HCT116 (cell line): Measurements from ENCODE around the gene TPGS1. TPM values are rescaled to one million over a fixed set of nuclear protein-coding genes. Genes with fewer than 3 reads are reported as not detected.

Experiments used
- ATAC-seq: fragments of 200-7000 bp; cut with Tn5 transposase; 2 replicates; pipeline ENCODE4 v1.9.1; 2020; ENCODE audit warnings: mild to moderate bottlenecking, moderate library complexity
- BruUV-seq: library from RNA; stranded (reverse); fragments of 400-500 nt; replicated peaks from 2 replicates; lab custom pipeline; 2021; lab: Mats Ljungman, UMichigan
- CTCF ChIA-PET: fragments of 300-600 bp; sonication (Branson Sonifier 250); formaldehyde crosslinking; loops from one replicate; lab custom pipeline; 2021; ENCODE audit warnings: antibody characterized with exemption; lab: Charles Lee
- POLR2A ChIA-PET: fragments of 300-600, 350-600 bp; sonication (Branson Sonifier 250); formaldehyde crosslinking; loops from one replicate; lab custom pipeline; 2021; ENCODE audit warnings: antibody characterized with exemption; lab: Charles Lee
- RAD21 ChIA-PET, 2 experiments: fragments of 300-600 bp; sonication (Branson Sonifier 250); formaldehyde crosslinking; loops; one replicate each; lab custom pipeline; 2023; ENCODE audit warnings: low total read pairs in 2 of 2; ENCODE audit not compliant: uncharacterized antibody in 2 of 2, unreplicated experiment in 2 of 2, low non-redundant PET in 1 of 2; lab: Charles Lee
- DNase-seq: peaks from one replicate; pipeline ENCODE4 v3.0.0-alpha.2; 2010; ENCODE audit warnings: low read depth, low spot score
- H2AFZ ChIP-seq: fragments of 200-600 bp; shearing (Covaris generic), sonication (generic); 2 replicates; pipeline ENCODE4 v1.6.1; 2017; ENCODE audit warnings: low read depth, mixed run types, mixed read lengths, antibody characterized with exemption, low read length; ENCODE audit not compliant: poor library complexity, severe bottlenecking
- H3K27ac ChIP-seq: 2 replicates; pipeline ENCODE4 v1.5.1; 2012; ENCODE audit warnings: low read depth, low read length
- H3K27me3 ChIP-seq: fragments of 200-600 bp; sonication (generic); 2 replicates; pipeline ENCODE4 v1.6.1; 2016; ENCODE audit warnings: mixed run types, low read length, mixed read lengths; ENCODE audit not compliant: insufficient read depth
- H3K36me3 ChIP-seq, 2 experiments: fragments of 200-500 bp in 1 of 2; fragments of 200-600 bp in 1 of 2; sonication (Bioruptor generic) in 1 of 2; sonication (generic) in 1 of 2; 2 replicates each; pipeline versions ENCODE4 v1.5.1 to v1.6.1; 2014 to 2016; ENCODE audit warnings: low read length in 2 of 2, inconsistent platforms in 1 of 2, mixed read lengths in 1 of 2, mixed run types in 1 of 2; ENCODE audit not compliant: insufficient read depth in 2 of 2, control insufficient read depth in 1 of 2
- H3K4me1 ChIP-seq, 2 experiments: fragments of 200-600 bp in 1 of 2; sonication (generic) in 1 of 2; 2 replicates each; pipeline versions ENCODE4 v1.5.1 to v1.6.1; 2012 to 2017; ENCODE audit warnings: low read length in 2 of 2, inconsistent platforms in 1 of 2, mild to moderate bottlenecking in 1 of 2, mixed read lengths in 1 of 2, mixed run types in 1 of 2, moderate library complexity in 1 of 2; ENCODE audit not compliant: insufficient read depth in 2 of 2, control insufficient read depth in 1 of 2
- H3K4me2 ChIP-seq: fragments of 200-600 bp; sonication (generic); 2 replicates; pipeline ENCODE4 v1.6.1; 2017; ENCODE audit warnings: mixed run types, low read length, mixed read lengths
- H3K4me3 ChIP-seq, 2 experiments: fragments of 200-600 bp in 1 of 2; sonication (generic) in 1 of 2; replicated peaks in 1 of 2; 2 replicates each; pipeline ENCODE4 v1.5.1; 2011 to 2016; ENCODE audit warnings: low read length in 2 of 2, control low read depth in 1 of 2, low read depth in 1 of 2, mild to moderate bottlenecking in 1 of 2, mixed read lengths in 1 of 2, mixed run types in 1 of 2
- H3K79me2 ChIP-seq: fragments of 200-600 bp; sonication (generic); 2 replicates; pipeline ENCODE4 v1.6.1; 2017; ENCODE audit warnings: mild to moderate bottlenecking, mixed run types, low read length, moderate library complexity, mixed read lengths; ENCODE audit not compliant: insufficient read depth
- H3K9ac ChIP-seq: fragments of 200-600 bp; sonication (generic); 2 replicates; pipeline ENCODE4 v1.6.1; 2016; ENCODE audit warnings: low read length, mixed read lengths
- H3K9me2 ChIP-seq: fragments of 200-600 bp; sonication (generic), shearing (Covaris generic); 2 replicates; pipeline ENCODE4 v1.6.1; 2017; ENCODE audit warnings: mixed run types, mild to moderate bottlenecking, moderate library complexity; ENCODE audit not compliant: insufficient read depth
- H3K9me3 ChIP-seq, 2 experiments: fragments of 200-500 bp in 1 of 2; fragments of 200-600 bp in 1 of 2; sonication (Bioruptor generic) in 1 of 2; sonication (generic) in 1 of 2; 2 replicates each; pipeline ENCODE4 v1.6.1; 2014 to 2017; ENCODE audit warnings: low read length in 2 of 2, mixed read lengths in 2 of 2, inconsistent platforms in 1 of 2, low read depth in 1 of 2, mild to moderate bottlenecking in 1 of 2, mixed run types in 1 of 2, moderate library complexity in 1 of 2; ENCODE audit not compliant: control insufficient read depth in 1 of 2, insufficient read depth in 1 of 2
- H4K20me1 ChIP-seq: fragments of 200-600 bp; sonication (generic), shearing (Covaris generic); 2 replicates; pipeline ENCODE4 v1.6.1; 2017; ENCODE audit warnings: mixed run types, mild to moderate bottlenecking, moderate library complexity; ENCODE audit not compliant: insufficient read depth
- CEBPB ChIP-seq: IDR thresholded peaks from 2 replicates; pipeline ENCODE4 v1.6.1; 2012; ENCODE audit warnings: low read depth
- REST ChIP-seq: IDR thresholded peaks from 2 replicates; pipeline ENCODE4 v1.6.1; 2012; ENCODE audit warnings: low read depth
- SRF ChIP-seq: IDR thresholded peaks from 2 replicates; pipeline ENCODE4 v1.6.1; 2012; ENCODE audit warnings: low read depth
- YY1 ChIP-seq: IDR thresholded peaks from 2 replicates; pipeline ENCODE4 v1.6.1; 2011; ENCODE audit warnings: low read length, low read depth, moderate library complexity, mild to moderate bottlenecking; ENCODE audit not compliant: insufficient replicate concordance; ENCODE audit errors: extremely low read depth
- intact Hi-C: fragments of 100-400 bp; cut with micrococcal nuclease; formaldehyde crosslinking; loops from 2 replicates; pipeline ENCODE4 v1.10.0; 2022
- total RNA-seq: library from RNA; stranded (reverse); gene quantifications from one replicate; pipeline ENCODE4 v1.2.1, GENCODE V29; 2021; ENCODE audit not compliant: unreplicated experiment

The TPGS1 gene
- total RNA-seq, 1 experiment from 2014 or later: 19.1 TPM

- H3K4me3 ChIP-seq: no peak overlapping the region
These were observed 40.8 kb downstream of the TPGS1 start for GRCh38 chr19:547836-548720.

More at GRCh38 chr19:547836-548720, 40.8 kb downstream of the TPGS1 start:
- Histone ChIP-seq H3K9ac (no peak overlapping the region), H3K79me2 (no peaks in the 10 kb centered on the region), H4K20me1 (no peaks in the 10 kb centered on the region), H3K27ac (no peak overlapping the region), H3K4me1 (peaks cover 0 to 10% of the 10 kb centered on the region in 2 experiments; a peak in 1 of 4 replicates)
- ATAC-seq: no peak
- BruUV-seq: no TSS peak
- TF ChIP-seq CEBPB (no peak), YY1 (no peak), SRF (no peak), REST (no peak)
- TF ChIP-seq, all 23 proteins: peak for 0
- no peak overlapping the region for H2AFZ ChIP-seq
- RAD21 ChIA-PET: no interaction called here
- CTCF ChIA-PET: no interaction called here
- H3K36me3 ChIP-seq: no peaks in the 10 kb centered on the region
- H3K4me2 ChIP-seq: no peak overlapping the region
- DNase-seq: no peak
- intact Hi-C loops: no loop called here
- H3K9me3 ChIP-seq: no peaks in the 10 kb centered on the region
- POLR2A ChIA-PET: no interaction called here
- H3K27me3 ChIP-seq: no peaks in the 10 kb centered on the region
- no peaks in the 10 kb centered on the region for H3K9me2 ChIP-seq
